ENCODE data around the gene SLC26A11. TPM values are rescaled to one million over a fixed set of nuclear protein-coding genes. Genes with fewer than 3 reads are reported as not detected.

Gene SLC26A11
- total RNA-seq, 1 experiment from 2014 or later: 26.5 TPM

GRCh38 chr17:80187090-80187489 is 33.1 kb upstream of the SLC26A11 start:
- Histone ChIP-seq H2BK12ac (ENCODE audit: insufficient read length, low read depth, low read length) (no peak overlapping the region), H4K8ac (replicated peaks; ENCODE audit: insufficient read length, low read depth, low read length) (no peak overlapping the region), H3K23me2 (ENCODE audit: insufficient read length, low read depth, low read length, poor library complexity, severe bottlenecking) (no peaks in the 10 kb centered on the region), H4K20me1 (ENCODE audit: control insufficient read depth, insufficient read depth, insufficient read length) (no peaks in the 10 kb centered on the region), H3K9ac (ENCODE audit: extremely low read depth, insufficient read length, low read length) (no peak overlapping the region), H3K14ac (ENCODE audit: insufficient read depth, low read length) (no peak overlapping the region), H2BK5ac (ENCODE audit: insufficient read length, low read length) (no peak overlapping the region), H2BK20ac (ENCODE audit: low read depth, low read length, poor library complexity, severe bottlenecking) (no peak overlapping the region), H3K18ac (ENCODE audit: insufficient read length, low read depth, low read length) (no peak overlapping the region), H3K4ac (ENCODE audit: low read depth, low read length) (no peak overlapping the region), H2AFZ (ENCODE audit: low read length) (no peak overlapping the region), H2BK120ac (ENCODE audit: low read depth, low read length, poor library complexity, severe bottlenecking) (no peak overlapping the region), H4K91ac (ENCODE audit: insufficient read length, low read depth, low read length) (no peak overlapping the region), H4K5ac (ENCODE audit: insufficient read length, low read depth, low read length) (no peak overlapping the region), H3K27ac (ENCODE audit: insufficient read length, low read depth, low read length) (no peak overlapping the region), H3K79me1 (ENCODE audit: insufficient read depth, low read depth, low read length, poor library complexity, severe bottlenecking) (no peaks in the 10 kb centered on the region), H3K9me3 (ENCODE audit: control insufficient read depth, low read depth, low read length) (no peaks in the 10 kb centered on the region), H3K23ac (ENCODE audit: insufficient read length, low read depth, low read length) (no peak overlapping the region), H3K79me2 (ENCODE audit: insufficient read depth, low read length) (no peaks in the 10 kb centered on the region), H3K4me2 (ENCODE audit: insufficient read depth, insufficient read length, low read length) (no peak overlapping the region), H3K4me1 (ENCODE audit: insufficient read depth, low read length) (no peaks in the 10 kb centered on the region), H2AK5ac (ENCODE audit: insufficient read length, low read length) (no peak overlapping the region), H3T11ph (ENCODE audit: low read length) (no peak overlapping the region), H3K27me3 (ENCODE audit: insufficient read depth, low read length) (no peaks in the 10 kb centered on the region), H2BK15ac (ENCODE audit: low read depth, low read length) (no peak overlapping the region), H3K56ac (ENCODE audit: insufficient read length, low read depth, low read length) (no peak overlapping the region)
- no CpG with 5 or more reads among the region's 16 CpGs for WGBS (ENCODE audit: extremely low coverage, insufficient read length, low lambda C conversion rate)
- H3K27ac Mint-ChIP-seq: no peak overlapping the region
- H3K4me1 Mint-ChIP-seq: peaks cover 2 to 14% of the 10 kb centered on the region in 2 experiments; a peak in 3 of 4 replicates
- no peak for TF ChIP-seq CTCF (conservative IDR thresholded peaks at IDR 0.05)
- H3K36me3 Mint-ChIP-seq (ENCODE audit: insufficient read depth in 1 of 3, low read depth in 3 of 3): no peaks in the 10 kb centered on the region
- DNase-seq: no peak
- H3K4me3 Mint-ChIP-seq: no peak overlapping the region
- no peaks in the 10 kb centered on the region for H3K9me3 Mint-ChIP-seq
- H3K27me3 Mint-ChIP-seq (ENCODE audit: low read depth): peaks cover 6% of the 10 kb centered on the region
